ENCODE data around the gene POP7.

POP7 gene

GRCh38 chr7:100679129-100679926 lies 26.6 kb upstream of the POP7 start:
- no peak for DNase-seq (ENCODE audit: low read depth)

- DNase-seq (ENCODE audit: low read depth) = peak; percentile 69
These were observed 25.9 kb upstream of the POP7 start for GRCh38 chr7:100679927-100680575.

- no peak for DNase-seq (ENCODE audit: low read depth)
These were observed 25.2 kb upstream of the POP7 start for GRCh38 chr7:100680576-100681271.

GRCh38 chr7:100681491-100682227 lies 24.3 kb upstream of the POP7 start:
- no peak for DNase-seq (ENCODE audit: low read depth)

- DNase-seq (ENCODE audit: low read depth) = no peak
These were observed 23.6 kb upstream of the POP7 start for GRCh38 chr7:100682228-100682741.

GRCh38 chr7:100682991-100683658 lies 22.8 kb upstream of the POP7 start:
- DNase-seq (ENCODE audit: low read depth) = no peak

GRCh38 chr7:100683659-100684533 lies 22.0 kb upstream of the POP7 start:
- no peak for DNase-seq (ENCODE audit: low read depth)

GRCh38 chr7:100684534-100685042 lies 21.3 kb upstream of the POP7 start:
- no peak for DNase-seq (ENCODE audit: low read depth)

GRCh38 chr7:100685049-100685605 lies 20.8 kb upstream of the POP7 start:
- DNase-seq (ENCODE audit: low read depth) = no peak

- DNase-seq (ENCODE audit: low read depth) = no peak
These were observed 20.2 kb upstream of the POP7 start for GRCh38 chr7:100685631-100686145.

- no peak for DNase-seq (ENCODE audit: low read depth)
These were observed 19.6 kb upstream of the POP7 start for GRCh38 chr7:100686201-100686821.

- no peak for DNase-seq (ENCODE audit: low read depth)
These were observed 19.1 kb upstream of the POP7 start for GRCh38 chr7:100686822-100687211.

GRCh38 chr7:100687261-100687660 lies 18.7 kb upstream of the POP7 start:
- DNase-seq (ENCODE audit: low read depth) = no peak

- DNase-seq (ENCODE audit: low read depth) = no peak
These were observed 18.1 kb upstream of the POP7 start for GRCh38 chr7:100687751-100688300.

- DNase-seq (ENCODE audit: low read depth) = no peak
These were observed 17.5 kb upstream of the POP7 start for GRCh38 chr7:100688326-100688860.

- DNase-seq (ENCODE audit: low read depth) = no peak
These were observed 16.4 kb upstream of the POP7 start for GRCh38 chr7:100689230-100690135.
